ENCODE data around the gene TBX6.

GRCh38 chr16:30065102-30065942, 26.4 kb downstream of the TBX6 start, which contains the start of gene ALDOA:
- TF ChIP-seq POLR2AphosphoS5 (IDR thresholded peaks at IDR 0.05; ENCODE audit: low read depth, low read length) = peak; percentile 90
- peak; percentile 90 for TF ChIP-seq POLR2A (IDR thresholded peaks at IDR 0.05; ENCODE audit: low read depth, low read length)
- TF ChIP-seq TAF1 (IDR thresholded peaks at IDR 0.05; ENCODE audit: borderline replicate concordance, low read depth, low read length) = peak; percentile 51

Measured in GM12892 (cell line).